ENCODE results near the gene ASB10.

- TF ChIP-seq CTCF (conservative IDR thresholded peaks at IDR 0.05 in 1 of 2, IDR thresholded peaks at IDR 0.05 in 1 of 2; ENCODE audit: extremely low read depth in 1 of 2, insufficient read depth in 1 of 2, low read depth in 1 of 2, low read length in 2 of 2) (no peak), EZH2 (IDR thresholded peaks at IDR 0.05; ENCODE audit: borderline replicate concordance, low read length) (no peak)
These were observed 7.7 kb downstream of the ASB10 start for GRCh38 chr7:151179287-151179860.
